Mesendoderm (in vitro differentiated cells): ENCODE results near the gene C6orf47.

Experiments used
- DNase-seq: peaks from one replicate; pipeline ENCODE4 v3.0.0; 2013
- H2AK5ac ChIP-seq: 2 replicates; pipeline ENCODE4 v1.6.1; 2013; ENCODE audit warnings: low read length, inconsistent platforms
- H2BK120ac ChIP-seq: 2 replicates; pipeline ENCODE4 v1.6.1; 2013; ENCODE audit warnings: low read depth, mild to moderate bottlenecking, low read length, moderate library complexity, mixed read lengths
- H2BK15ac ChIP-seq: replicated peaks from 2 replicates; pipeline ENCODE4 v1.6.1; 2013; ENCODE audit warnings: low read depth, mild to moderate bottlenecking, moderate library complexity
- H2BK5ac ChIP-seq: 2 replicates; pipeline ENCODE4 v1.6.1; 2013; ENCODE audit warnings: low read length, inconsistent platforms
- H3K18ac ChIP-seq: 2 replicates; pipeline ENCODE4 v1.6.1; 2013; ENCODE audit warnings: mild to moderate bottlenecking, low read length, mixed read lengths
- H3K23ac ChIP-seq: one replicate; pipeline ENCODE4 v1.6.1; 2013; ENCODE audit warnings: low read length
- H3K27ac ChIP-seq: 2 replicates; pipeline ENCODE4 v1.5.1; 2013; ENCODE audit warnings: low read depth, mild to moderate bottlenecking, inconsistent platforms, low read length, moderate library complexity
- H3K27me3 ChIP-seq: 2 replicates; pipeline ENCODE4 v1.6.1; 2013; ENCODE audit warnings: low read length, control low read depth, mild to moderate bottlenecking, inconsistent platforms; ENCODE audit not compliant: insufficient read depth, poor library complexity
- H3K36me3 ChIP-seq: 2 replicates; pipeline ENCODE4 v1.6.1; 2013; ENCODE audit warnings: low read length, inconsistent platforms; ENCODE audit not compliant: control insufficient read depth, insufficient read depth
- H3K4ac ChIP-seq: one replicate; pipeline ENCODE4 v1.6.1; 2013; ENCODE audit warnings: low read depth, mild to moderate bottlenecking, low read length, moderate library complexity
- H3K4me1 ChIP-seq: 2 replicates; pipeline ENCODE4 v1.6.1; 2013; ENCODE audit warnings: low read depth, low read length, inconsistent platforms; ENCODE audit not compliant: control insufficient read depth
- H3K4me2 ChIP-seq: 2 replicates; pipeline ENCODE4 v1.6.1; 2013; ENCODE audit warnings: low read length
- H3K4me3 ChIP-seq: 2 replicates; pipeline ENCODE4 v1.5.1; 2013; ENCODE audit warnings: mild to moderate bottlenecking, low read length
- H3K56ac ChIP-seq: one replicate; pipeline ENCODE4 v1.6.1; 2013; ENCODE audit warnings: low read length
- H3K79me1 ChIP-seq: 2 replicates; pipeline ENCODE4 v1.6.1; 2013; ENCODE audit warnings: low read length, inconsistent platforms
- H3K79me2 ChIP-seq: 2 replicates; pipeline ENCODE4 v1.6.1; 2013; ENCODE audit warnings: mild to moderate bottlenecking, low read length; ENCODE audit not compliant: control insufficient read depth, insufficient read depth
- H3K9ac ChIP-seq: 2 replicates; pipeline ENCODE4 v1.6.1; 2013; ENCODE audit warnings: low read length, inconsistent platforms
- H4K5ac ChIP-seq: one replicate; pipeline ENCODE4 v1.6.1; 2013; ENCODE audit warnings: low read length
- H4K8ac ChIP-seq: one replicate; pipeline ENCODE4 v1.6.1; 2013; ENCODE audit warnings: low read depth, mild to moderate bottlenecking, control low read depth, low read length, moderate library complexity
- WGBS: extraction: QIAGEN DNeasy Blood & Tissue Kit; methylation state at CpG from one replicate; pipeline ENCODE4 v1.1.7; 2013; ENCODE audit warnings: low lambda C conversion rate, missing lambda C conversion rate; ENCODE audit not compliant: insufficient coverage; ENCODE audit errors: extremely low coverage; 5-methylcytosine and 5-hydroxymethylcytosine counted together

C6orf47 gene

GRCh38 chr6:31642798-31643570 is 17.6 kb downstream of the C6orf47 start:
- Histone ChIP-seq H4K5ac (no peak overlapping the region), H2BK5ac (no peak overlapping the region), H3K23ac (no peak overlapping the region), H3K4me3 (no peak overlapping the region), H3K4me2 (no peak overlapping the region), H3K4me1 (no peaks in the 10 kb centered on the region), H2BK120ac (no peak overlapping the region), H3K79me1 (peaks cover 2% of the 10 kb centered on the region), H2AK5ac (no peak overlapping the region), H4K8ac (no peak overlapping the region), H3K56ac (no peak overlapping the region), H2BK15ac (no peak overlapping the region), H3K27ac (no peak overlapping the region), H3K27me3 (no peaks in the 10 kb centered on the region), H3K79me2 (no peaks in the 10 kb centered on the region), H3K9ac (no peak overlapping the region), H3K18ac (no peak overlapping the region), H3K4ac (no peak overlapping the region), H3K36me3 (peaks cover 27% of the 10 kb centered on the region)
- no peak for DNase-seq
- no CpG with 5 or more reads among the region's 6 CpGs for WGBS

- no peaks in the 10 kb centered on the region for H3K27me3 ChIP-seq
- no peak overlapping the region for H3K18ac ChIP-seq
- H2BK5ac ChIP-seq = no peak overlapping the region
- H3K23ac ChIP-seq = no peak overlapping the region
- H3K4ac ChIP-seq = no peak overlapping the region
- H2BK120ac ChIP-seq = no peak overlapping the region
- H3K56ac ChIP-seq = no peak overlapping the region
- peaks cover 2% of the 10 kb centered on the region for H3K79me1 ChIP-seq
- peaks cover 38% of the 10 kb centered on the region for H3K36me3 ChIP-seq
- no peak overlapping the region for H3K4me2 ChIP-seq
- no peak overlapping the region for H2BK15ac ChIP-seq
- DNase-seq = no peak
- no CpG with 5 or more reads among the region's 4 CpGs for WGBS
- no peaks in the 10 kb centered on the region for H3K79me2 ChIP-seq
- no peak overlapping the region for H3K4me3 ChIP-seq
- H4K5ac ChIP-seq = no peak overlapping the region
- no peaks in the 10 kb centered on the region for H3K4me1 ChIP-seq
- no peak overlapping the region for H2AK5ac ChIP-seq
- H4K8ac ChIP-seq = no peak overlapping the region
- no peak overlapping the region for H3K9ac ChIP-seq
- H3K27ac ChIP-seq = no peak overlapping the region
Measured at GRCh38 chr6:31641370-31641769, 19.2 kb downstream of the C6orf47 start.

GRCh38 chr6:31640612-31641011 is 20.0 kb downstream of the C6orf47 start:
- no peak overlapping the region for H2BK5ac ChIP-seq
- H3K27me3 ChIP-seq = no peaks in the 10 kb centered on the region
- no CpG with 5 or more reads among the region's 6 CpGs for WGBS
- no peak overlapping the region for H4K8ac ChIP-seq
- H2BK15ac ChIP-seq = no peak overlapping the region
- no peak for DNase-seq
- no peak overlapping the region for H3K56ac ChIP-seq
- H3K36me3 ChIP-seq = peaks cover 44% of the 10 kb centered on the region
- H3K79me2 ChIP-seq = no peaks in the 10 kb centered on the region
- H3K4me3 ChIP-seq = no peak overlapping the region
- H4K5ac ChIP-seq = no peak overlapping the region
- peaks cover 2% of the 10 kb centered on the region for H3K79me1 ChIP-seq
- no peak overlapping the region for H3K4me2 ChIP-seq
- no peak overlapping the region for H2BK120ac ChIP-seq
- no peaks in the 10 kb centered on the region for H3K4me1 ChIP-seq
- H3K9ac ChIP-seq = no peak overlapping the region
- no peak overlapping the region for H3K4ac ChIP-seq
- H3K27ac ChIP-seq = no peak overlapping the region
- no peak overlapping the region for H3K23ac ChIP-seq
- no peak overlapping the region for H3K18ac ChIP-seq
- H2AK5ac ChIP-seq = no peak overlapping the region

- Histone ChIP-seq H4K8ac (no peak overlapping the region), H3K4me1 (no peaks in the 10 kb centered on the region), H2BK120ac (no peak overlapping the region), H3K56ac (no peak overlapping the region), H3K4me3 (no peak overlapping the region), H3K4me2 (no peak overlapping the region), H3K79me2 (no peaks in the 10 kb centered on the region), H3K23ac (no peak overlapping the region), H3K27ac (no peak overlapping the region), H3K4ac (no peak overlapping the region), H2AK5ac (no peak overlapping the region), H3K9ac (no peak overlapping the region), H2BK15ac (no peak overlapping the region), H3K36me3 (peaks cover 45% of the 10 kb centered on the region), H3K18ac (no peak overlapping the region), H3K79me1 (no peaks in the 10 kb centered on the region), H2BK5ac (no peak overlapping the region), H3K27me3 (no peaks in the 10 kb centered on the region), H4K5ac (no peak overlapping the region)
- DNase-seq = no peak
- no CpG with 5 or more reads among the region's 10 CpGs for WGBS
Measured at GRCh38 chr6:31639449-31639861, 21.1 kb downstream of the C6orf47 start.

GRCh38 chr6:31639043-31639442 is 21.5 kb downstream of the C6orf47 start:
- H4K8ac ChIP-seq = no peak overlapping the region
- H2BK15ac ChIP-seq = no peak overlapping the region
- no peaks in the 10 kb centered on the region for H3K27me3 ChIP-seq
- H3K36me3 ChIP-seq = peaks cover 48% of the 10 kb centered on the region
- H3K4me2 ChIP-seq = no peak overlapping the region
- no peak overlapping the region for H3K23ac ChIP-seq
- H3K4ac ChIP-seq = no peak overlapping the region
- no peak overlapping the region for H3K9ac ChIP-seq
- H2AK5ac ChIP-seq = no peak overlapping the region
- H4K5ac ChIP-seq = no peak overlapping the region
- no peak overlapping the region for H2BK5ac ChIP-seq
- no peaks in the 10 kb centered on the region for H3K4me1 ChIP-seq
- no peaks in the 10 kb centered on the region for H3K79me1 ChIP-seq
- no peak overlapping the region for H3K27ac ChIP-seq
- H2BK120ac ChIP-seq = no peak overlapping the region
- H3K18ac ChIP-seq = no peak overlapping the region
- WGBS = no CpG with 5 or more reads among the region's 9 CpGs
- no peak overlapping the region for H3K56ac ChIP-seq
- H3K79me2 ChIP-seq = no peaks in the 10 kb centered on the region
- no peak overlapping the region for H3K4me3 ChIP-seq
- DNase-seq = no peak
